ENCODE data around the gene ZFAND4.
A peak's percentile ranks its signal among the peaks of the same experiment; 100 is the strongest.
"Not testable (repeated sequence)": the region's sequence is repeated elsewhere in the genome, so short reads cannot be mapped to it uniquely, and the experiment has no call there.

Gene ZFAND4

GRCh38 chr10:45640049-45640448 lies 32.5 kb downstream of the ZFAND4 start:
- no peak for DNase-seq

GRCh38 chr10:45627412-45628048 lies 45.0 kb downstream of the ZFAND4 start:
- DNase-seq = no peak

- DNase-seq = no peak
Measured at GRCh38 chr10:45625879-45626278, 46.7 kb downstream of the ZFAND4 start.

- DNase-seq = no peak
Measured at GRCh38 chr10:45624724-45625123, 47.8 kb downstream of the ZFAND4 start.

DNA sequence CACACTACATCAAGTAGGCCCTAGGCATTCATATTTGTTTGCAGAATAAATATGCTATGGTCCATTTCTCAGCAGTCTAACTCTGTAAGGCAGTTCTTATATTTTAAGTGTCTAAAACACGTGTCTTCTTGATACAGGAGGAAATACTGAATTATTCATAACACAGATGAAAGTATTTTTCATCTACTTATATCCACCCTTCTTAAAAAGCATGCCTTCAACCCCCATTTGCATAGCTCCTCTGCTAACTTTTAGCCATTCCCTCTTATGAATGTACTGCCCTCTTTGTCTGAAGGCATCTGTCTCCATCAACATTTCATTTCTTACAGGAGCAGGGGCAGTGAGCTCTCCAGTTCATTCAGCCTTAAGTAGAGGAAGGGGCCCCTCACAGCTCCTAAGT lies 57.7 kb downstream of the ZFAND4 start:
- no peak for DNase-seq

DNA sequence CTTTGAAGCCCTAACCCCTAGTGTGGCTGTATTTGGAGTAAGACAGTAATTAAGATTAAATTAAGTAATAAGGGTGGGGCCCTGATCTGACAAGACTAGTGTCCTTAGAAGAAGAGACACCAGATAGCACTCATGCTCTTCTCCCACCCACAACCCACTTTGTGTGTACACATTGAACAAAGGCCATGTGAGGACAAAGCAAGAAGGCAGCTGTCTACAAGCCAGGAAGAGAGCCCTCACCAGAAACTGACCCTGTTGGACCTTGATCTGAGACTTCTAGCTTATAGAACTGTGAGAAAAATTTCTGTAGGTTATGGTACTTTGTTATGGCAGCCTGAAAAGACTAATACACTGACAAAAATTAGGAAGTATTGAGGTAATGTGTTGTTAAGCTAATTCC lies 59.8 kb downstream of the ZFAND4 start:
- DNase-seq = no peak

GRCh38 chr10:45608052-45608451 lies 64.5 kb downstream of the ZFAND4 start:
- no peak for DNase-seq

DNA sequence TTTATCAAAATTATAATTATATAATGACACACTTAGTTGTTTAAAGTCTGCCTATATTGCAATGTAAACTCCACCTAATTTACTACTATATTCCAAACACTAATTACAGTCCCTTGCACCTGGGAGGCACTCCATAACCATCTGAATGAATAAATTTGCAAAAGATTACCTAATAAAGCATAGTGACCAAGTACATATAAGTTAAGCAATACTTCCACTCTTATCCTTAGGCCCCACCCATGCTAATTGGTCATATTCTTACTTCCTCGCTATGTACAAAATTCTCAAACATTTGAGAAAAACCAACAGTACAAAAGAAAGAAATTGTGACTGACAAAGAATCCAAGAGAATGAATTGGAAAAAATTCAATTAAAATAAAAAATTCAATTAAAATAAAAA lies 65.3 kb downstream of the ZFAND4 start:
- no peak for DNase-seq

- DNase-seq = no peak
Measured at GRCh38 chr10:45602836-45603235, 69.7 kb downstream of the ZFAND4 start.

DNA sequence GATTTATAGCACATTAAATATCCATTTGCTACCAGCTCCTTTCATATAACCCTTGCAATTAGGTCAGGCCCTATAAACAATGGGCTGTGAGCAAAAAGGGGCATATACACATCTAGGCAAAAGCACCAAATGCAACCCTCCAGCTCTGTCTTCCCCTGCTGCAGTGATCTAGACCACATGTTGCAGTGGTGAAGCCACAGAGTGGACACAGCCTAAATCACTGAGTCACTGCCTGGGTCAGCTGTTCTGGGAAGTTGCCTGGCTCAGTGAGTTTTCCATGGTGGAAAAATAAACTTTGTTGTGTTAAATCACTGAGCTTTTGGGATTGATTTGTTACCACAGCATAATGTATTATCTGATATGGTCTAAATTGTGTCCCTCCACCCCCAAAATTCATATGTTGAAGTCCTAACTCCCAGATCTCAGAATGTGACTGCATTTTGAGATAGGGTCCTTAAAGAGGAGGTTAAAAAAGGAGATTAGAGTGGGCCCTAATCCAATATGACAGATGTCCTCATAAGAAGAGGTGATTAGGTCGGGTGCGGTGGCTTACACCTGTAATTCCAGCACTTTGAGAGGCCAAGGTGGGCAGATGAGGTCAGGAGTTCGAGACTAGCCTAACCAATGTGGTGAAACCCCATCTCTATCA lies 70.4 kb downstream of the ZFAND4 start:
- DNase-seq = peak; percentile 46

DNA sequence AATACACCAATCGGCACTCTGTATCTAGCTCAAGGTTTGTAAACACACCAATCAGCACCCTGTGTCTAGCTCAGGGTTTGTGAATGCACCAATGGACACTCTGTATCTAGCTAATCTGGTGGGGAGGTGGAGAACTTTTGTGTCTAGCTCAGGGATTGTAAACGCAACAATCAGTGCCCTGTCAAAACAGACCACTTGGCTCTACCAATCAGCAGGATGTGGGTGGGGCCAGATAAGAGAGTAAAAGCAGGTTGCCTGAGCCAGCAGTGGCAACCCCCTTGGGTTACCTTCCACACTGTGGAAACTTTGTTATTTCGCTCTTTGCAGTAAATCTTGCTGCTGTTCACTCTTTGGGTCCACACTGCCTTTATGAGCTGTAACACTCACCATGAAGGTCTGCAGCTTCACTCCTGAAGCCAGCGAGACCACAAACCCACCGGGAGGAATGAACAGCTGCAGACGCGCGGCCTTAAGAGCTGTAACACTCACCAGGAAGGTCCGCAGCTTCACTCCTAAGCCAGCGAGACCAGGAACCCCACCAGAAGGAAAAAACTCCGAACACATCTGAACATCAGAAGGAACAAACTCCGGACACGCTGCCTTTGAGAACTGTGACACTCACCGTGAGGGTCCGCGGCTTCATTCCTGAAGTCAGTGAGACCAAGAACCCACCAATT lies 71.2 kb downstream of the ZFAND4 start:
- not testable (repeated sequence) for DNase-seq

DNA sequence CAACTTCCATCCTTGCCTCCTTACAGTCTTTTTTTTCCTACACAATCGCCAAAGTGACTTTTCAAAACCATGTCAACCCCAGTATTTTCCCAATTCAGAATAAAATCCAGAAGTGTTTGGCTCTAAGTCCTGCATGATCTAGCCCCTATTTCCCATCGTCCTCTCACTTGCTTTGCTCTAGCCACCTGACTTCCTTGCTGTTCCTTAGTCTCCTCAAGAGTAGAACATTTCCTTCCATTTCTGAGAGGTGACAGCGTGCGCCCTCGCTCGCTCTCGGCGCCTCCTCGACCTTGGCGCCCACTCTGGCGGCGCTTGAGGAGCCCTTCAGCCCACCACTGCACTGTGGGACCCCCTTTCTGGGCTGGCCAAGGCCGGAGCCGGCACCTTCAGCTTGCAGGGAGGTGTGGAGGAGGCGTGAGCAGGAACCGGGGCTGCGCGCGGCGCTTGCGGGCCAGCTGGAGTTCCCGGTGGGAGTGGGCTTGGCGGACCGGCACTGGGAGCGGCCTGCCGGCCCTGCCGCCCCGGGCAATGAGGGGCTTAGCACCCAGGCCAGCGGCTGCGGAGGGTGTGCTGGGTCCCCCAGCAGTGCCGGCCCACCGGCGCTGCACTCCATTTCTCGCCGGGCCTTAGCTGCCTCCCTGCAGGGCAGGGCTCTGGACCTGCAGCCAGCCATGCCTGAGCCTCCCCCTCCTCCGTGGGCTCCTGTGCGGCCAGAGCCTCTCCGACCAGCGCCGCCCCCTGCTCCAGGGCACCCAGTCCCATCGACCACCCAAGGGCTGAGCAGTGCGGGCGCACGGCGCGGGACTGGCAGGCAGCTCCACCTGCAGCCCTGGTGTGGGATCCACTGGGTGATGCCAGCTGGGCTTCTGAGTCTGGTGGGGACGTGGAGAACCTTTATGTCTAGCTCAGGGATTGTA lies 72.0 kb downstream of the ZFAND4 start:
- not testable (repeated sequence) for DNase-seq

DNA sequence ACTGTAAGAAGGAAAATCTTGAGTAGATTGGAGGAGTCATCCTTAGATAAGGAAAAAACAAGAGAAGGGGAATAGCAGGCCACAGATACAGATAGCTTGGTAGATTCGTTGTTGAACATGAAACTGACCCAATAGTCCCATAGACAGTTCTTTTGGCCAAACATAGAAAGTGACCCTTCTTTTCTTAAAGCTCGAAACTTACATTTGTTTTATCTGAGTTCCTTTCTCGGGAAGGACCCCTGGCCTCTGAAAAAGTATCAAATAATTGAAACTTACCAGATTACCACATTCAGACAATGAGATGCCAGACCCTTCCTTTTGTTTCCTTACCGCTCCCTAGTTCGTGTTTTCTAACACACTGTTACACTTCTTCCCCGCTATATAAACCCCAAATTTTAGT lies 72.9 kb downstream of the ZFAND4 start:
- no peak for DNase-seq

- peak; percentile 85 for DNase-seq
Measured at GRCh38 chr10:45599021-45599603, 73.5 kb downstream of the ZFAND4 start.

DNA sequence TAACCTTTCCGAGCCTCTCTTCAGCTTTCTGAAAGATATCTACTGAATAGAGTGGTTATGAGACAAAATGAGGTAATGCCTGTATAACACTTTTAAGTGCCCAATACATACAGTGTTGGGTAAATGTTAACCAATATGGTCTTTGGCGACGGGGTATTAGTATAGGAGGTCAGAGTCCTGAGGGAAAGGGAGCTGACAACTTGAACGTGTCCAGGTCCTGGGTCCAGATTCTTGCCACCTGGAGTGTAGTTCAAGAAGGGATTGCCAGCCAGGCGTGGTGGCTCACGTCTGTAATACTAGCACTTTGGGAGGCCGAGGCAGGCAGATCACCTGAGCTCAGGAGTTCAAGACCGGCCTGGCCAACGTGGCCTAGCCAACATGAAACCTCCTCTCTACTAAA lies 76.0 kb downstream of the ZFAND4 start:
- DNase-seq = no peak

DNA sequence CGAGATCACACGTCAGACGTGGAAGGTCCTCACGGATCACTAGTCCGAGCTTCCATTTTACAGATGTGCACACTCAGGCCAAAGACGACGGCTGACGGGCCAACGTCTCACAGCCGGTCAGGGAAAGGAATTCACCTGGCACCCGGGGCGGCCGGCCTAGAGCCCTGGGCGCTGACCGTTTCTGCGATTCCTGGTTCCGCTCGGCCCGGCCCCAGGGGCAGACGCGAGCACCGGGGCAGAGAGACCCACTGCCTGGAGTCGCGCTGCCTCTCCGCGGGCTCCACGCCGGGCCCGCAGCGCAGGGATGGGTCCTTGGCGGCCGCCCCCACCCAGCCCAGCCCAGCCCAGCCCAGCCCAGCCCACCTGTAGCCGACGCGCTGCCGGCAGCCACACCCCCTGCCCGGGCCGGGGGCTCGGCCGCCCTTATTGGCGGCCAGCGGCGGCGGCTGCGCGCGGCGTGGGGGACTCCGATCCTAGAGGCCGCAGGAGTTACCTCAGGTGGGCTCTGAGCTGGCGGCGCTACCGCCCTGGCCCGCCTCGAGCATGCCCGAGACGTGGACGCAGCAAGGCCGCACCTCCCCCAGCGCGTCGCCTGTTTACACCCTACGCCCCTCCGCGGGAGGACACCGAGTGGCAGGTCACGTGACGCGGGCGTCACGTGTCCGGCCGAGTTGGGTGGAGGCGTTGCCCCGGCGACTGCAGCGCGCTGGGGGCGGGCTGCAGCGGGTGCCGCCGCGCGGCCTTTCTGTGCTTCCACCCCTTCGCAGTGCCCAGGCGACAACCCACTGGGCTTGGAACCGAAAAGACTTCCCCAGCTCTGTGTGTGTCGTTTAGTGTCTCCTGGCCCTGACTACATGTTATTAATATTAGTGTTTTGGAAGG lies 78.1 kb downstream of the ZFAND4 start:
- peak; percentile 96 for DNase-seq

- DNase-seq = no peak
Measured at GRCh38 chr10:45593938-45594275, 78.7 kb downstream of the ZFAND4 start.

DNA sequence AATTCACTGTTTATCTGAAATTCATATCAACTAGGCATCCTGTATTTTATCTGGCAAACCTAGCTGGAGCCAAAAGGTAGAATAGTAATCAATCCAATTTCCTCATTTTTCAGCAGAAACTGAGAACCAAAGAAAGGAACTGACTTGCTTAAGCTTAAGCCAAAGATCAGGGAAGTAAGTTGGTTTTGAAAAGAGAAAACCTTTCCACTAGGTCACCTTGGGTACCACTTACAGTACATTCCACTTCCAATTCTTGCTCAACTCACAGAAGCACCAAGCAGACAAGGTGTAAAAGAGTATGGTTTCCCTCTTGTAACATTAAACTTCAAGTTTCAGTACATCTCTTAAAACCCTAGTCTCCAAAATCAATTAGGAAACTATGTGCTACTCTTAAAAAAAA lies 79.6 kb downstream of the ZFAND4 start:
- no peak for DNase-seq

DNA sequence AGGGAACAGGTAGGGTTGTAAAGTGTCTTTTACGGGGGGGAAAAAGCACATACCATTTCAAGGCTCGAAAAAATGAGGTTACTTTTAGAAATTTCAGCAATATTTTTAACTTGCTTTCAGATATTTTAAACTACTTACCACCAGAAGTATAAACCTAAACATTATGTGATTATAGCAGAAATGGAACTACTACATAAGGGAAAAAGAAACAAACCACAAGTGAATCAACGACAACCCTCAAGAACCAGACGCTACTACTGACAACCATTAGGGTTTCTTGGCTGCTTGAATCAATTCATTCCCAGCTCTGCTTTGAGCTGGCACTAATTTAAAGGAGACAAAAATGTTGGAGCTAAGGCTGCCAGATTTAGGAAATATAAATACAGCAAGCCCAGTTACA lies 80.1 kb downstream of the ZFAND4 start:
- no peak for DNase-seq

DNA sequence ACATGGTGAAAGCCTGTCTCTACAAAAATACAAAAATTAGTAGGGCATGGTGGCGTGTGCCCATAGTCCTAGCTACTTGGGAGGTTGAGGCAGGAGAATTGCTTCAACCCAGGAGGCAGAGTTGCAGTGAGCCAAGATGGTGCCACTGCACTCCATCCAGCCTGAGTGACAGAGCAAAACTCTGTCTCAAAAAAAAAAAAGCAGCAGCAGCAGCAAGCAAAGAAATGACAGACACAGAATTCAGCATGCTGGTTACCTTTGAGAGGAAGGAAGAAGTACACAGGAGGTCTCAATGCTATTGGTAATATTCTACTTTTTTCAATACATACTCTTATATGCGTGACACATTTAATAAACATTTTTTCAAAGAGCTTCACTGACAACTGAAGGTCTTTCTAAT lies 81.3 kb downstream of the ZFAND4 start:
- DNase-seq = no peak

GRCh38 chr10:45589868-45590267 lies 82.7 kb downstream of the ZFAND4 start:
- DNase-seq = no peak

GRCh38 chr10:45589009-45589408 lies 83.6 kb downstream of the ZFAND4 start:
- DNase-seq = no peak

All from NCI-H82 (cell line).